Calu3 (cell line): Measurements from ENCODE around the gene EPDR1. TPM values are rescaled to one million over a fixed set of nuclear protein-coding genes. Genes with fewer than 3 reads are reported as not detected.

Experiments
- BruUV-seq: library from RNA; stranded (reverse); fragments of 400-500 nt; replicated peaks from 2 replicates; lab custom pipeline; 2021; lab: Mats Ljungman, UMichigan
- CTCF ChIA-PET: fragments of 300-600 bp; sonication (Branson Sonifier 250); formaldehyde crosslinking; loops from one replicate; lab custom pipeline; 2022; ENCODE audit warnings: antibody characterized with exemption; lab: Charles Lee
- DNase-seq: peaks from one replicate; pipeline ENCODE4 v3.0.0; 2022
- H3K27ac Mint-ChIP-seq: one replicate; pipeline ENCODE4 v1.8.0; 2022; ENCODE audit warnings: mixed read lengths; ENCODE audit not compliant: unreplicated experiment
- H3K27me3 Mint-ChIP-seq: one replicate; pipeline ENCODE4 v1.8.0; 2022; ENCODE audit warnings: mixed read lengths; ENCODE audit not compliant: unreplicated experiment
- H3K36me3 Mint-ChIP-seq: one replicate; pipeline ENCODE4 v1.8.0; 2022; ENCODE audit warnings: mild to moderate bottlenecking, moderate library complexity, mixed read lengths; ENCODE audit not compliant: insufficient read depth, unreplicated experiment
- H3K4me1 Mint-ChIP-seq: one replicate; pipeline ENCODE4 v1.8.0; 2022; ENCODE audit warnings: mild to moderate bottlenecking, low read depth, mixed read lengths; ENCODE audit not compliant: unreplicated experiment
- H3K4me3 Mint-ChIP-seq: one replicate; pipeline ENCODE4 v1.8.0; 2022; ENCODE audit warnings: mild to moderate bottlenecking, low read depth, moderate library complexity, mixed read lengths; ENCODE audit not compliant: unreplicated experiment
- H3K9me3 Mint-ChIP-seq: one replicate; pipeline ENCODE4 v1.8.0; 2022; ENCODE audit warnings: low read depth, mixed read lengths; ENCODE audit not compliant: unreplicated experiment
- CTCF ChIP-seq: fragments of 200-600 bp; IDR thresholded peaks from one replicate; pipeline ENCODE4 v1.8.0; 2022; ENCODE audit warnings: antibody characterized with exemption; ENCODE audit not compliant: unreplicated experiment
- intact Hi-C: fragments of 100-400 bp; cut with micrococcal nuclease; formaldehyde crosslinking; loops from one replicate; pipeline ENCODE4 v1.10.0; 2022; ENCODE audit not compliant: unreplicated experiment
- total RNA-seq: library from RNA; stranded (reverse); gene quantifications from 2 replicates; pipeline ENCODE4 v1.2.3, GENCODE V29; 2022

The EPDR1 gene
- total RNA-seq, 1 experiment from 2014 or later: 60.5 TPM

- no TSS peak for BruUV-seq
- TF ChIP-seq CTCF: no peak
- Mint-ChIP-seq H3K27ac (no peak overlapping the region), H3K36me3 (no peaks in the 10 kb centered on the region), H3K4me1 (no peaks in the 10 kb centered on the region), H3K9me3 (no peaks in the 10 kb centered on the region), H3K27me3 (no peaks in the 10 kb centered on the region), H3K4me3 (no peak overlapping the region)
- CTCF ChIA-PET: interaction anchor here (1.3 kb wide), 1 partner anchor 10 kb away, joined by 5 read pairs; the partner anchor contains the start of gene EPDR1
- no peak for DNase-seq
- intact Hi-C loops: no loop called here
These were observed 9.9 kb downstream of the EPDR1 start for GRCh38 chr7:37930226-37930948.

GRCh38 chr7:37932543-37932942 is 12.1 kb downstream of the EPDR1 start:
- DNase-seq: no peak
- TF ChIP-seq CTCF: no peak
- intact Hi-C loops: no loop called here
- peaks cover 3% of the 10 kb centered on the region for H3K9me3 Mint-ChIP-seq
- no peaks in the 10 kb centered on the region for H3K27me3 Mint-ChIP-seq
- CTCF ChIA-PET: interaction anchor here (0.7 kb wide), 1 partner anchor 270 kb away, joined by 3 read pairs; no protein-coding TSS in a partner anchor
- no peak overlapping the region for H3K27ac Mint-ChIP-seq
- no peaks in the 10 kb centered on the region for H3K36me3 Mint-ChIP-seq
- H3K4me3 Mint-ChIP-seq: no peak overlapping the region
- no peaks in the 10 kb centered on the region for H3K4me1 Mint-ChIP-seq
- BruUV-seq: no TSS peak

- H3K27ac Mint-ChIP-seq: no peak overlapping the region
- no peaks in the 10 kb centered on the region for H3K27me3 Mint-ChIP-seq
- TF ChIP-seq CTCF: no peak
- intact Hi-C loops: no loop called here
- no peak overlapping the region for H3K4me3 Mint-ChIP-seq
- H3K9me3 Mint-ChIP-seq: peaks cover 3% of the 10 kb centered on the region
- H3K4me1 Mint-ChIP-seq: no peaks in the 10 kb centered on the region
- no TSS peak for BruUV-seq
- no peak for DNase-seq
- CTCF ChIA-PET: interaction anchor here (0.6 kb wide), 1 partner anchor 407 kb away, joined by 3 read pairs; no protein-coding TSS in a partner anchor
- no peaks in the 10 kb centered on the region for H3K36me3 Mint-ChIP-seq
These were observed 12.7 kb downstream of the EPDR1 start for GRCh38 chr7:37933018-37933566.

GRCh38 chr7:37942934-37943610 is 22.6 kb downstream of the EPDR1 start:
- H3K27me3 Mint-ChIP-seq: no peaks in the 10 kb centered on the region
- BruUV-seq: no TSS peak
- DNase-seq: peak; percentile 67
- H3K36me3 Mint-ChIP-seq: no peaks in the 10 kb centered on the region
- peak overlapping the region; percentile 40 for H3K4me3 Mint-ChIP-seq
- TF ChIP-seq CTCF: no peak
- H3K4me1 Mint-ChIP-seq: peaks cover 46% of the 10 kb centered on the region
- H3K27ac Mint-ChIP-seq: peak overlapping the region; percentile 79
- no peaks in the 10 kb centered on the region for H3K9me3 Mint-ChIP-seq
- intact Hi-C loops: loop anchor here (2.0 to 5.0 kb wide), 2 partner anchors 22 to 44 kb away; partner anchors contain the start of gene EPDR1
- CTCF ChIA-PET: interaction anchor here (3.2 kb wide), 1 partner anchor 26 kb away, joined by 19 read pairs; the partner anchor contains the start of gene SFRP4
